GM18511 (cell line): Measurements from ENCODE around the gene RBM20.
A peak's percentile ranks its signal among the peaks of the same experiment; 100 is the strongest.

Source experiments
- ATAC-seq: cut with Tn5 transposase; IDR thresholded peaks from one replicate; pipeline ENCODE4 v1.9.1; 2021; ENCODE audit warnings: mild to moderate bottlenecking, moderate library complexity; ENCODE audit not compliant: unreplicated experiment

The RBM20 gene

GRCh38 chr10:110803830-110804338 is 159.7 kb downstream of the RBM20 start:
- peak; percentile 62 for ATAC-seq

GRCh38 chr10:110804376-110804775 is 160.2 kb downstream of the RBM20 start:
- ATAC-seq: no peak

- ATAC-seq: no peak
Observed at GRCh38 chr10:110805292-110805691, 161.2 kb downstream of the RBM20 start.

GRCh38 chr10:110806335-110806734 is 162.2 kb downstream of the RBM20 start:
- ATAC-seq: no peak

GRCh38 chr10:110808123-110808522 is 164.0 kb downstream of the RBM20 start:
- no peak for ATAC-seq

- ATAC-seq: no peak
Observed at GRCh38 chr10:110808615-110809014, 164.5 kb downstream of the RBM20 start.

- no peak for ATAC-seq
Observed at GRCh38 chr10:110810625-110811024, 166.5 kb downstream of the RBM20 start.

- no peak for ATAC-seq
Observed at GRCh38 chr10:110811791-110812581, 167.8 kb downstream of the RBM20 start.

GRCh38 chr10:110812583-110812982 is 168.4 kb downstream of the RBM20 start:
- no peak for ATAC-seq

- no peak for ATAC-seq
Observed at GRCh38 chr10:110813743-110814472, 169.8 kb downstream of the RBM20 start.

- peak; percentile 68 for ATAC-seq
Observed at GRCh38 chr10:110815354-110816004, 171.3 kb downstream of the RBM20 start.

- peak; percentile 58 for ATAC-seq
Observed at GRCh38 chr10:110817614-110818013, 173.5 kb downstream of the RBM20 start.

GRCh38 chr10:110818311-110819256 is 174.4 kb downstream of the RBM20 start:
- no peak for ATAC-seq

GRCh38 chr10:110820321-110820814 is 176.2 kb downstream of the RBM20 start:
- ATAC-seq: no peak

GRCh38 chr10:110821508-110821907 is 177.4 kb downstream of the RBM20 start:
- no peak for ATAC-seq

- no peak for ATAC-seq
Observed at GRCh38 chr10:110822035-110822711, 178.0 kb downstream of the RBM20 start.

GRCh38 chr10:110822712-110823311 is 178.7 kb downstream of the RBM20 start:
- ATAC-seq: no peak

- ATAC-seq: no peak
Observed at GRCh38 chr10:110824152-110824441, 180.0 kb downstream of the RBM20 start.

- ATAC-seq: no peak
Observed at GRCh38 chr10:110824660-110825059, 180.5 kb downstream of the RBM20 start.
